Left lung (tissue), 14 donors: ENCODE measurements around the gene LMNB1. TPM values are rescaled to one million over a fixed set of nuclear protein-coding genes. Genes with fewer than 3 reads are reported as not detected.
A peak's percentile ranks its signal among the peaks of the same experiment; 100 is the strongest.
"Not testable (repeated sequence)": the region's sequence is repeated elsewhere in the genome, so short reads cannot be mapped to it uniquely, and the experiment has no call there.

Experiments
- ATAC-seq: fragments of 200-7000 bp; cut with Tn5 transposase; one replicate; pipeline ENCODE4 v1.9.1; 2020; ENCODE audit warnings: moderate library complexity
- DNase-seq, 4 donors: peaks; one replicate each; pipeline ENCODE4 v3.0.0-alpha.2; 2013 to 2020
- H3K27ac ChIP-seq, 2 donors: fragments of 200-600 bp; sonication (generic) in 1 of 2; one replicate each; pipeline versions ENCODE4 v1.5.0 to v1.8.0; 2020 to 2021
- H3K27me3 ChIP-seq, 2 donors: fragments of 200-600 bp; sonication (generic) in 1 of 2; one replicate each; pipeline versions ENCODE4 v1.5.0 to v1.8.0; 2020 to 2021
- H3K36me3 ChIP-seq, 2 donors: fragments of 200-600 bp; sonication (generic) in 1 of 2; one replicate each; pipeline versions ENCODE4 v1.5.0 to v1.8.0; 2020 to 2021
- H3K4me1 ChIP-seq, 2 donors: fragments of 200-600 bp; one replicate each; pipeline ENCODE4 v1.8.0; 2021
- H3K4me3 ChIP-seq, 2 donors: fragments of 200-600 bp; sonication (generic) in 1 of 2; one replicate each; pipeline versions ENCODE4 v1.5.0 to v1.8.0; 2020 to 2021; ENCODE audit warnings: mild to moderate bottlenecking in 1 of 2
- H3K9me3 ChIP-seq, 2 donors: fragments of 200-600 bp; sonication (generic) in 1 of 2; one replicate each; pipeline versions ENCODE4 v1.5.0 to v1.8.0; 2020 to 2021
- CTCF ChIP-seq, 2 donors: fragments of 200-600 bp; sonication (generic) in 1 of 2; IDR thresholded peaks; one replicate each; pipeline versions ENCODE4 v1.5.0 to v1.8.0; 2021; ENCODE audit warnings: antibody characterized with exemption in 2 of 2
- intact Hi-C, 2 donors: fragments of 100-400 bp; cut with DNase I; formaldehyde crosslinking; loops; one replicate each; pipeline versions ENCODE4 v1.11.2 to v1.14.2; 2022
- long read RNA-seq, 12 donors: library from polyadenylated mRNA in 2 of 12; unstranded in 2 of 12; transcript quantifications; one replicate each; pipeline ENCODE4 v2.0.0 and lab custom pipeline, GENCODE V29; 2019 to 2026
- polyA plus RNA-seq, 6 donors: library from polyadenylated mRNA; unstranded; fragments of 120-200 nt; gene quantifications; one replicate each; pipeline ENCODE4 v1.2.1, GENCODE V29; 2013; ENCODE audit not compliant: insufficient read length in 6 of 6
- total RNA-seq, 2 donors: library from RNA; stranded (reverse); fragmentation: NEBNext Ultra II Directional; extraction: Animal tissue kit (Norgen Biotek cat#: 25700); gene quantifications; one replicate each; pipeline ENCODE4 v1.2.1, GENCODE V29; 2021
- donor health status: DM: no; HTN: yes; CAD: no.
- donor health status: DM: no; HTN: no; CAD: no.

The LMNB1 gene, protein sequence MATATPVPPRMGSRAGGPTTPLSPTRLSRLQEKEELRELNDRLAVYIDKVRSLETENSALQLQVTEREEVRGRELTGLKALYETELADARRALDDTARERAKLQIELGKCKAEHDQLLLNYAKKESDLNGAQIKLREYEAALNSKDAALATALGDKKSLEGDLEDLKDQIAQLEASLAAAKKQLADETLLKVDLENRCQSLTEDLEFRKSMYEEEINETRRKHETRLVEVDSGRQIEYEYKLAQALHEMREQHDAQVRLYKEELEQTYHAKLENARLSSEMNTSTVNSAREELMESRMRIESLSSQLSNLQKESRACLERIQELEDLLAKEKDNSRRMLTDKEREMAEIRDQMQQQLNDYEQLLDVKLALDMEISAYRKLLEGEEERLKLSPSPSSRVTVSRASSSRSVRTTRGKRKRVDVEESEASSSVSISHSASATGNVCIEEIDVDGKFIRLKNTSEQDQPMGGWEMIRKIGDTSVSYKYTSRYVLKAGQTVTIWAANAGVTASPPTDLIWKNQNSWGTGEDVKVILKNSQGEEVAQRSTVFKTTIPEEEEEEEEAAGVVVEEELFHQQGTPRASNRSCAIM
- total RNA-seq (10 to 100 TPM; 23.2 to 27.1 TPM), polyA plus RNA-seq (100 to 1,000 TPM in 2 of 6 donors, 10 to 100 TPM in 4; 93.7 to 175 (median 97.5) TPM)
- long read RNA-seq, donor 1, transcript LMNB1-201 (11 exons, 2,878 nt): major isoform, 14 of 43 reads
- long read RNA-seq, donor 1, partial matches to known transcripts: 27 of 43 reads
- long read RNA-seq, donor 1, other reads (novel, unspliced or antisense): 0 of 43 reads
- long read RNA-seq, donor 2, transcript LMNB1-201 (11 exons, 2,878 nt): major isoform, 22 of 49 reads
- long read RNA-seq, donor 2, partial matches to known transcripts: 22 of 49 reads
- long read RNA-seq, donor 2, other reads (novel, unspliced or antisense): 0 of 49 reads
- long read RNA-seq, donor 3, transcript LMNB1-201 (11 exons, 2,878 nt): major isoform, 17 of 40 reads
- long read RNA-seq, donor 3, partial matches to known transcripts: 20 of 40 reads
- long read RNA-seq, donor 3, other reads (novel, unspliced or antisense): 0 of 40 reads
- long read RNA-seq, donor 4, partial matches to known transcripts: 0 of 1 reads
- long read RNA-seq, donor 4, other reads (novel, unspliced or antisense): 0 of 1 reads
- long read RNA-seq, donor 5, transcript LMNB1-201 (11 exons, 2,878 nt): major isoform, 13 of 52 reads
- long read RNA-seq, donor 5, partial matches to known transcripts: 38 of 52 reads
- long read RNA-seq, donor 5, other reads (novel, unspliced or antisense): 0 of 52 reads
- long read RNA-seq, donor 6, transcript LMNB1-201 (11 exons, 2,878 nt): major isoform, 18 of 53 reads
- long read RNA-seq, donor 6, partial matches to known transcripts: 33 of 53 reads
- long read RNA-seq, donor 6, other reads (novel, unspliced or antisense): 0 of 53 reads
- long read RNA-seq, donor 7, partial matches to known transcripts: 12 of 14 reads
- long read RNA-seq, donor 7, other reads (novel, unspliced or antisense): 0 of 14 reads
- long read RNA-seq, donor 8, partial matches to known transcripts: 11 of 16 reads
- long read RNA-seq, donor 8, other reads (novel, unspliced or antisense): 0 of 16 reads
- long read RNA-seq, donor 9, partial matches to known transcripts: 0 of 1 reads
- long read RNA-seq, donor 9, other reads (novel, unspliced or antisense): 0 of 1 reads
- long read RNA-seq, donor 10, partial matches to known transcripts: 0 of 3 reads
- long read RNA-seq, donor 10, other reads (novel, unspliced or antisense): 1 of 3 reads
- long read RNA-seq, donor 11, transcript LMNB1-201 (11 exons, 2,878 nt): major isoform, 5 of 25 reads
- long read RNA-seq, donor 11, partial matches to known transcripts: 18 of 25 reads
- long read RNA-seq, donor 11, other reads (novel, unspliced or antisense): 0 of 25 reads
- long read RNA-seq, donor 12, transcript LMNB1-201 (11 exons, 2,878 nt): major isoform, 10 of 41 reads
- long read RNA-seq, donor 12, transcript LMNB1-202 (6 exons, 1,572 nt): minor isoform, 7 of 41 reads
- long read RNA-seq, donor 12, partial matches to known transcripts: 24 of 41 reads
- long read RNA-seq, donor 12, other reads (novel, unspliced or antisense): 0 of 41 reads

GRCh38 chr5:126776499-126777256 lies at the start of gene LMNB1:
LMNB1 (plus strand) TSS chr5:126777136; CDS start chr5:126777509, 373 bp downstream.
- peak; percentile 12 to 19 for TF ChIP-seq CTCF (IDR thresholded peaks at IDR 0.05)
- peak within 1 kb of the TSS; percentile 88 to 93 for H3K4me3 ChIP-seq
- H3K4me1 ChIP-seq: peaks cover 3 to 36% of the 10 kb centered on the region in 2 donors
- DNase-seq: peak; percentile 91 to 97 (median 96)
- no peaks in the 10 kb centered on the region for H3K36me3 ChIP-seq
- H3K27me3 ChIP-seq: no peaks in the 10 kb centered on the region
- H3K9me3 ChIP-seq: no peaks in the 10 kb centered on the region
- peak within 1 kb of the TSS; percentile 95 to 98 for H3K27ac ChIP-seq
- intact Hi-C loops: no loop called here
- ATAC-seq: peak; percentile 90

GRCh38 chr5:126732716-126733115 lies 44.2 kb upstream of the LMNB1 start:
- DNase-seq: no peak
- Histone ChIP-seq H3K27me3 (no peaks in the 10 kb centered on the region), H3K4me1 (no peaks in the 10 kb centered on the region), H3K27ac (no peak overlapping the region), H3K4me3 (no peak overlapping the region), H3K9me3 (no peaks in the 10 kb centered on the region), H3K36me3 (no peaks in the 10 kb centered on the region)
- TF ChIP-seq CTCF (IDR thresholded peaks at IDR 0.05): no peak
- no peak for ATAC-seq
- intact Hi-C loops: no loop called here

DNA sequence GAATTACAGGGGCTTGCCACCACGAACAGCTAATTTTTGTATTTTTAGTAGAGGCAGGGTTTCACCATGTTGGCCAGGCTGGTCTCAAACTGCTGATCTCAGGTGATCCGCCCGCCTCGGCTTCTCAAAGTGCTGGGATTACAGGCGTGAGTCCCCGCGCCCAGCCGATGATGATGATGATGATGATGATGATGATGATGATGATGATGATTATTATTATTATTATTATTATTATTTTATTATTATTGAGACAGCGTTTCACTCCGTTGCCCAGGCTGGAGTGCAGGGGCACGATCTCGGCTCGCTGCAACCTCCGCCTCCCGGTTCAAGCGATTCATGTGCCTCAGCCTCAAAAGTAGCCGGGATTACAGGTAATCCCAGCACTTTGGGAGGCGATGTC lies 42.4 kb upstream of the LMNB1 start:
- H3K4me1 ChIP-seq, H3K36me3 ChIP-seq, H3K4me3 ChIP-seq, DNase-seq, H3K27me3 ChIP-seq, ATAC-seq, H3K27ac ChIP-seq, H3K9me3 ChIP-seq, intact Hi-C loops: not testable (repeated sequence)

GRCh38 chr5:126736141-126736540 lies 40.8 kb upstream of the LMNB1 start:
- intact Hi-C loops: no loop called here
- no peak for TF ChIP-seq CTCF (IDR thresholded peaks at IDR 0.05)

More at GRCh38 chr5:126736141-126736540, 40.8 kb upstream of the LMNB1 start:
- Histone ChIP-seq H3K36me3 (no peaks in the 10 kb centered on the region), H3K9me3 (no peaks in the 10 kb centered on the region), H3K27ac (no peak overlapping the region), H3K4me1 (no peaks in the 10 kb centered on the region), H3K27me3 (no peaks in the 10 kb centered on the region), H3K4me3 (no peak overlapping the region)
- ATAC-seq: no peak
- no peak for DNase-seq
